MM.1S (cell line): Measurements from ENCODE around the gene FMNL1.

Source experiments
- CTCF ChIP-seq: fragments of 300-600 bp; sonication (generic); IDR thresholded peaks from 2 replicates; pipeline ENCODE4 v1.5.1; 2016; ENCODE audit warnings: antibody characterized with exemption, low read length, mixed read lengths
- EZH2 ChIP-seq: fragments of 300-600 bp; sonication (generic); optimal IDR thresholded peaks from 2 replicates; pipeline ENCODE3; 2017; ENCODE audit warnings: low read depth, mild to moderate bottlenecking, antibody characterized with exemption, low read length, mixed read lengths
- EZH2phosphoT487 ChIP-seq: fragments of 300-600 bp; sonication (generic); IDR thresholded peaks from 2 replicates; pipeline ENCODE4 v1.6.1; 2018; ENCODE audit warnings: antibody characterized with exemption, low read length

GRCh38 chr17:45241328-45242028 is 19.8 kb downstream of the FMNL1 start:
- TF ChIP-seq CTCF = no peak
- no peak for TF ChIP-seq EZH2
- no peak for TF ChIP-seq EZH2phosphoT487
